Measurements from ENCODE around the gene CABLES2. TPM values are rescaled to one million over a fixed set of nuclear protein-coding genes. Genes with fewer than 3 reads are reported as not detected.
A peak's percentile ranks its signal among the peaks of the same experiment; 100 is the strongest.

The CABLES2 gene
- total and polyA plus RNA-seq, 2 of the 4 experiments (the other 2 are of a cell fraction) = 1.4 to 5.1 TPM

DNA sequence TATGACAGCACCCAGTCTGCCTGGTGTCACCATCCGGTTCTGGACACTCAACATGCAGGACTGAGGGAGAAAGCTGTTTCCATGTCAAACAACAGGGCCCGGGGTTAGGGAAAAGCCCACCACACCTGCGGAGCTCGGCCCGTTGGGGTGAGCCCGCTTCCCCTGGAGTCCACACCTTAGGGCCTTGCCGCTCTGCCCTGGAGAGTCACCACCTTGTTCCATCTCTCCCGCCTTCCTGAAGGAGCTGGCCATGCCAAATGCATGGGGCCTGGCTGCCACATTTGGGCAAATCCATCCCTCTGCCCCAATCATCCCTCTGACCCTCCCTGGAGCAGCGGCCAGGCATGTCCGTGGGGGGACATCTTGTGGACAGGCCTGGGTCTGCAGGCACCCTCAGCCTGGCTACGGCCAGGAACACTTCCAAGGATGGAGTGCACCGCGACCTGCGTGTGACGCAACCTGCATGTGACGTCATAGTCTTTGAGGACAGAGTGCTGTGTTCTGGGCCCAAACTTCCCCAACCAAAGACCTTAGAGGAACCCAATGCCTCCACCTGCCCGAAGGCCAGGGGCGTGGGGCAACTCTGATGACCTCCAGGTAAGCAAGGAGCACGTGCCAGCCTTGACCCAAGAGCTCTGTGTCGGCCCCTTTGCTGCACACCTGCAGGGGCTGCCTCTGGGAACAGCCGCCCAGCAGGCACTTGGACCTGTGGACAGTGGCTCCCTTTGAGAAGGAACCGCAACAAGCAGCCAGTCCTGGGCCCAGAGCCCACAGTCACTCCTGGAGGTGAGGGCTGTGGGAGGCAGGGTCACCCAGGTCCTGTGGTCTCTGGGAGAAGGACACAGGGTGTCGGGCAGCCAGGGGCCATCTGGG lies 1.7 kb downstream of the CABLES2 start:
- H3K27ac ChIP-seq (ENCODE audit: insufficient read depth, low read length) = no peak overlapping the region
- peak overlapping the region; percentile 87 for H2AK9ac ChIP-seq (replicated peaks; ENCODE audit: low read depth, low read length, poor library complexity)
- H3K9me1 ChIP-seq (ENCODE audit: insufficient read depth, low read length) = no peaks in the 10 kb centered on the region
- ChIA-PET POLR2A (ENCODE audit: unreplicated experiment) (no interaction called here), CTCF (no interaction called here)
- no peak overlapping the region for H3K4me3 ChIP-seq (ENCODE audit: insufficient read depth, low read depth, low read length)
- TF ChIP-seq POLR2A (IDR thresholded peaks at IDR 0.05; ENCODE audit: low read depth, low read length) (no peak), NFE2L2 (IDR thresholded peaks at IDR 0.05; ENCODE audit: low read depth, low read length) (no peak), MAZ (IDR thresholded peaks at IDR 0.05; ENCODE audit: borderline replicate concordance, low read depth, low read length) (peak; percentile 54; the same call in 1 of the 2 replicates), SMC3 (IDR thresholded peaks at IDR 0.05; ENCODE audit: low read depth, low read length) (peak; percentile 60), CEBPB (IDR thresholded peaks at IDR 0.05; ENCODE audit: low read depth, low read length) (peak; percentile 98), RAD21 (IDR thresholded peaks at IDR 0.05; ENCODE audit: low read length) (peak; percentile 72), FOS (IDR thresholded peaks at IDR 0.05; ENCODE audit: low read depth, low read length) (no peak)
- TF ChIP-seq, protein P1, sequence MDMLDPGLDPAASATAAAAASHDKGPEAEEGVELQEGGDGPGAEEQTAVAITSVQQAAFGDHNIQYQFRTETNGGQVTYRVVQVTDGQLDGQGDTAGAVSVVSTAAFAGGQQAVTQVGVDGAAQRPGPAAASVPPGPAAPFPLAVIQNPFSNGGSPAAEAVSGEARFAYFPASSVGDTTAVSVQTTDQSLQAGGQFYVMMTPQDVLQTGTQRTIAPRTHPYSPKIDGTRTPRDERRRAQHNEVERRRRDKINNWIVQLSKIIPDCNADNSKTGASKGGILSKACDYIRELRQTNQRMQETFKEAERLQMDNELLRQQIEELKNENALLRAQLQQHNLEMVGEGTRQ (IDR thresholded peaks at IDR 0.05; ENCODE audit: low read depth, low read length) = peak; percentile 4; the same call in 1 of the 2 replicates
- TF ChIP-seq, protein P2, sequence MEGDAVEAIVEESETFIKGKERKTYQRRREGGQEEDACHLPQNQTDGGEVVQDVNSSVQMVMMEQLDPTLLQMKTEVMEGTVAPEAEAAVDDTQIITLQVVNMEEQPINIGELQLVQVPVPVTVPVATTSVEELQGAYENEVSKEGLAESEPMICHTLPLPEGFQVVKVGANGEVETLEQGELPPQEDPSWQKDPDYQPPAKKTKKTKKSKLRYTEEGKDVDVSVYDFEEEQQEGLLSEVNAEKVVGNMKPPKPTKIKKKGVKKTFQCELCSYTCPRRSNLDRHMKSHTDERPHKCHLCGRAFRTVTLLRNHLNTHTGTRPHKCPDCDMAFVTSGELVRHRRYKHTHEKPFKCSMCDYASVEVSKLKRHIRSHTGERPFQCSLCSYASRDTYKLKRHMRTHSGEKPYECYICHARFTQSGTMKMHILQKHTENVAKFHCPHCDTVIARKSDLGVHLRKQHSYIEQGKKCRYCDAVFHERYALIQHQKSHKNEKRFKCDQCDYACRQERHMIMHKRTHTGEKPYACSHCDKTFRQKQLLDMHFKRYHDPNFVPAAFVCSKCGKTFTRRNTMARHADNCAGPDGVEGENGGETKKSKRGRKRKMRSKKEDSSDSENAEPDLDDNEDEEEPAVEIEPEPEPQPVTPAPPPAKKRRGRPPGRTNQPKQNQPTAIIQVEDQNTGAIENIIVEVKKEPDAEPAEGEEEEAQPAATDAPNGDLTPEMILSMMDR (conservative IDR thresholded peaks at IDR 0.05; ENCODE audit: low read depth, low read length) = peak; percentile 70
- no peak overlapping the region for H3K18ac ChIP-seq (ENCODE audit: low read depth, low read length)
- no TSS peak for BruUV-seq (replicated peaks)
- 84% methylated on average over 9 of the region's 23 CpGs; no CpG with 5 or more reads in 1 of the 2 experiments for WGBS, 2 experiments (ENCODE audit: extremely low coverage in 2 of 2, insufficient read length in 1 of 2)
- H3K4ac ChIP-seq (ENCODE audit: low read depth, low read length) = no peak overlapping the region
- no peak overlapping the region for H4K91ac ChIP-seq (ENCODE audit: insufficient read depth, low read depth, low read length)
- peak overlapping the region; percentile 35 for H2AFZ ChIP-seq (replicated peaks; ENCODE audit: low read length, poor library complexity)
- no peak overlapping the region for H3K9ac ChIP-seq (ENCODE audit: low read depth, low read length)
- H3K14ac ChIP-seq (replicated peaks; ENCODE audit: low read depth, low read length) = no peak overlapping the region
- H4K20me1 ChIP-seq (ENCODE audit: insufficient read depth, low read length) = peaks cover 8% of the 10 kb centered on the region; the same call in 1 of the 2 replicates
- in situ Hi-C loops (cut with MboI; ENCODE audit: low sequenced_read_pairs) = no loop called here
- peaks cover 6% of the 10 kb centered on the region; the same call in 1 of the 2 replicates for H3K4me1 ChIP-seq (ENCODE audit: control insufficient read depth, insufficient read depth, low read length)
- dilution Hi-C loops (cut with HindIII; ENCODE audit: low sequenced_read_pairs, unreplicated experiment) = no loop called here
- H3K27me3 ChIP-seq (ENCODE audit: control insufficient read depth, insufficient read depth, low read length) = peaks cover 4% of the 10 kb centered on the region; the same call in 1 of the 2 replicates
- H4K5ac ChIP-seq (ENCODE audit: low read depth, low read length) = no peak overlapping the region
- ATAC-seq (ENCODE audit: low read depth) = peak; percentile 45
- H3K23ac ChIP-seq (ENCODE audit: low read depth, low read length) = no peak overlapping the region
- no peak overlapping the region for H2BK15ac ChIP-seq (ENCODE audit: low read depth, low read length)
- no peak overlapping the region for H3K56ac ChIP-seq (ENCODE audit: extremely low read depth, insufficient read depth, low read length)
- H2BK5ac ChIP-seq (ENCODE audit: low read depth, low read length, poor library complexity, severe bottlenecking) = no peak overlapping the region
- H2BK120ac ChIP-seq (ENCODE audit: low read depth, low read length) = no peak overlapping the region
- H3K4me2 ChIP-seq (ENCODE audit: low read depth, low read length) = no peak overlapping the region
- H4K8ac ChIP-seq (ENCODE audit: low read depth in 2 of 2, low read length in 2 of 2) = no peak overlapping the region
- intact Hi-C loops (cut with micrococcal nuclease) = loop anchor here (1.0 kb wide), 1 partner anchor 103 kb away; the partner anchor contains the start of gene ADRM1
- H2AK5ac ChIP-seq (ENCODE audit: low read depth, low read length) = no peak overlapping the region
- no peak overlapping the region for H2BK20ac ChIP-seq (ENCODE audit: low read depth, low read length)
- no peaks in the 10 kb centered on the region for H3K9me3 ChIP-seq (ENCODE audit: control insufficient read depth, insufficient read depth, low read length)
- DNase-seq = peak; percentile 70
- H3K79me1 ChIP-seq (ENCODE audit: low read depth in 1 of 2, low read length in 2 of 2) = peaks cover 10 to 17% of the 10 kb centered on the region in 2 experiments; a peak in 2 of 4 replicates
- peaks cover under 1% of the 10 kb centered on the region; the same call in 1 of the 2 replicates for H3K36me3 ChIP-seq (ENCODE audit: control insufficient read depth, insufficient read depth, low read length)

Measured in IMR-90 (cell line).